HCT116 (cell line): ENCODE measurements around the gene MYO16. TPM values are rescaled to one million over a fixed set of nuclear protein-coding genes. Genes with fewer than 3 reads are reported as not detected.

Experiments
- ATAC-seq: fragments of 200-7000 bp; cut with Tn5 transposase; 2 replicates; pipeline ENCODE4 v1.9.1; 2020; ENCODE audit warnings: mild to moderate bottlenecking, moderate library complexity
- BruUV-seq: library from RNA; stranded (reverse); fragments of 400-500 nt; replicated peaks from 2 replicates; lab custom pipeline; 2021; lab: Mats Ljungman, UMichigan
- CTCF ChIA-PET: fragments of 300-600 bp; sonication (Branson Sonifier 250); formaldehyde crosslinking; loops from one replicate; lab custom pipeline; 2021; ENCODE audit warnings: antibody characterized with exemption; lab: Charles Lee
- POLR2A ChIA-PET: fragments of 300-600, 350-600 bp; sonication (Branson Sonifier 250); formaldehyde crosslinking; loops from one replicate; lab custom pipeline; 2021; ENCODE audit warnings: antibody characterized with exemption; lab: Charles Lee
- RAD21 ChIA-PET, 2 experiments: fragments of 300-600 bp; sonication (Branson Sonifier 250); formaldehyde crosslinking; loops; one replicate each; lab custom pipeline; 2023; ENCODE audit warnings: low total read pairs in 2 of 2; ENCODE audit not compliant: uncharacterized antibody in 2 of 2, unreplicated experiment in 2 of 2, low non-redundant PET in 1 of 2; lab: Charles Lee
- DNase-seq: peaks from one replicate; pipeline ENCODE4 v3.0.0-alpha.2; 2010; ENCODE audit warnings: low read depth, low spot score
- H2AFZ ChIP-seq: fragments of 200-600 bp; shearing (Covaris generic), sonication (generic); 2 replicates; pipeline ENCODE4 v1.6.1; 2017; ENCODE audit warnings: low read depth, mixed run types, mixed read lengths, antibody characterized with exemption, low read length; ENCODE audit not compliant: poor library complexity, severe bottlenecking
- H3K27ac ChIP-seq: 2 replicates; pipeline ENCODE4 v1.5.1; 2012; ENCODE audit warnings: low read depth, low read length
- H3K27me3 ChIP-seq: fragments of 200-600 bp; sonication (generic); 2 replicates; pipeline ENCODE4 v1.6.1; 2016; ENCODE audit warnings: mixed run types, low read length, mixed read lengths; ENCODE audit not compliant: insufficient read depth
- H3K36me3 ChIP-seq, 2 experiments: fragments of 200-500 bp in 1 of 2; fragments of 200-600 bp in 1 of 2; sonication (Bioruptor generic) in 1 of 2; sonication (generic) in 1 of 2; 2 replicates each; pipeline versions ENCODE4 v1.5.1 to v1.6.1; 2014 to 2016; ENCODE audit warnings: low read length in 2 of 2, inconsistent platforms in 1 of 2, mixed read lengths in 1 of 2, mixed run types in 1 of 2; ENCODE audit not compliant: insufficient read depth in 2 of 2, control insufficient read depth in 1 of 2
- H3K4me1 ChIP-seq, 2 experiments: fragments of 200-600 bp in 1 of 2; sonication (generic) in 1 of 2; 2 replicates each; pipeline versions ENCODE4 v1.5.1 to v1.6.1; 2012 to 2017; ENCODE audit warnings: low read length in 2 of 2, inconsistent platforms in 1 of 2, mild to moderate bottlenecking in 1 of 2, mixed read lengths in 1 of 2, mixed run types in 1 of 2, moderate library complexity in 1 of 2; ENCODE audit not compliant: insufficient read depth in 2 of 2, control insufficient read depth in 1 of 2
- H3K4me2 ChIP-seq: fragments of 200-600 bp; sonication (generic); 2 replicates; pipeline ENCODE4 v1.6.1; 2017; ENCODE audit warnings: mixed run types, low read length, mixed read lengths
- H3K4me3 ChIP-seq, 2 experiments: fragments of 200-600 bp in 1 of 2; sonication (generic) in 1 of 2; replicated peaks in 1 of 2; 2 replicates each; pipeline ENCODE4 v1.5.1; 2011 to 2016; ENCODE audit warnings: low read length in 2 of 2, control low read depth in 1 of 2, low read depth in 1 of 2, mild to moderate bottlenecking in 1 of 2, mixed read lengths in 1 of 2, mixed run types in 1 of 2
- H3K79me2 ChIP-seq: fragments of 200-600 bp; sonication (generic); 2 replicates; pipeline ENCODE4 v1.6.1; 2017; ENCODE audit warnings: mild to moderate bottlenecking, mixed run types, low read length, moderate library complexity, mixed read lengths; ENCODE audit not compliant: insufficient read depth
- H3K9ac ChIP-seq: fragments of 200-600 bp; sonication (generic); 2 replicates; pipeline ENCODE4 v1.6.1; 2016; ENCODE audit warnings: low read length, mixed read lengths
- H3K9me2 ChIP-seq: fragments of 200-600 bp; sonication (generic), shearing (Covaris generic); 2 replicates; pipeline ENCODE4 v1.6.1; 2017; ENCODE audit warnings: mixed run types, mild to moderate bottlenecking, moderate library complexity; ENCODE audit not compliant: insufficient read depth
- H3K9me3 ChIP-seq, 2 experiments: fragments of 200-500 bp in 1 of 2; fragments of 200-600 bp in 1 of 2; sonication (Bioruptor generic) in 1 of 2; sonication (generic) in 1 of 2; 2 replicates each; pipeline ENCODE4 v1.6.1; 2014 to 2017; ENCODE audit warnings: low read length in 2 of 2, mixed read lengths in 2 of 2, inconsistent platforms in 1 of 2, low read depth in 1 of 2, mild to moderate bottlenecking in 1 of 2, mixed run types in 1 of 2, moderate library complexity in 1 of 2; ENCODE audit not compliant: control insufficient read depth in 1 of 2, insufficient read depth in 1 of 2
- H4K20me1 ChIP-seq: fragments of 200-600 bp; sonication (generic), shearing (Covaris generic); 2 replicates; pipeline ENCODE4 v1.6.1; 2017; ENCODE audit warnings: mixed run types, mild to moderate bottlenecking, moderate library complexity; ENCODE audit not compliant: insufficient read depth
- ATF3 ChIP-seq: IDR thresholded peaks from 2 replicates; pipeline ENCODE4 v1.6.1; 2012
- ELF1 ChIP-seq: IDR thresholded peaks from 2 replicates; pipeline ENCODE4 v1.6.1; 2012; ENCODE audit warnings: low read depth, borderline replicate concordance
- EZH2 ChIP-seq: fragments of 200-600 bp; sonication (generic); IDR thresholded peaks from 2 replicates; pipeline ENCODE4 v1.6.1; 2017; ENCODE audit warnings: antibody characterized with exemption, mixed run types
- EZH2phosphoT487 ChIP-seq: fragments of 200-600 bp; IDR thresholded peaks from 2 replicates; pipeline ENCODE4 v1.6.1; 2018; ENCODE audit warnings: antibody characterized with exemption, borderline replicate concordance
- JUND ChIP-seq: IDR thresholded peaks from 2 replicates; pipeline ENCODE4 v1.6.1; 2012
- MAX ChIP-seq: IDR thresholded peaks from 2 replicates; pipeline ENCODE4 v1.6.1; 2012
- POLR2A ChIP-seq: IDR thresholded peaks from 2 replicates; pipeline ENCODE4 v1.7.0; 2011; ENCODE audit warnings: borderline replicate concordance; ENCODE audit not compliant: insufficient read depth, insufficient read length; ENCODE audit errors: extremely low read depth
- POLR2AphosphoS5 ChIP-seq: IDR thresholded peaks from 2 replicates; pipeline ENCODE4 v1.6.1; 2011; ENCODE audit warnings: mild to moderate bottlenecking, low read depth, low read length, moderate library complexity
- RAD21 ChIP-seq: IDR thresholded peaks from 2 replicates; pipeline ENCODE4 v1.6.1; 2012; ENCODE audit warnings: low read depth, mild to moderate bottlenecking
- REST ChIP-seq: IDR thresholded peaks from 2 replicates; pipeline ENCODE4 v1.6.1; 2012; ENCODE audit warnings: low read depth
- SRF ChIP-seq: IDR thresholded peaks from 2 replicates; pipeline ENCODE4 v1.6.1; 2012; ENCODE audit warnings: low read depth
- TCF7L2 ChIP-seq: IDR thresholded peaks from 2 replicates; pipeline ENCODE4 v1.7.0; 2011; ENCODE audit warnings: borderline replicate concordance, inconsistent platforms; ENCODE audit not compliant: insufficient read depth, insufficient read length; ENCODE audit errors: extremely low read depth
- YY1 ChIP-seq: IDR thresholded peaks from 2 replicates; pipeline ENCODE4 v1.6.1; 2011; ENCODE audit warnings: low read length, low read depth, moderate library complexity, mild to moderate bottlenecking; ENCODE audit not compliant: insufficient replicate concordance; ENCODE audit errors: extremely low read depth
- ZBTB33 ChIP-seq: IDR thresholded peaks from 2 replicates; pipeline ENCODE4 v1.6.1; 2011; ENCODE audit warnings: mild to moderate bottlenecking, low read length, moderate library complexity; ENCODE audit not compliant: insufficient replicate concordance; ENCODE audit errors: extremely low read depth
- intact Hi-C: fragments of 100-400 bp; cut with micrococcal nuclease; formaldehyde crosslinking; loops from 2 replicates; pipeline ENCODE4 v1.10.0; 2022
- total RNA-seq: library from RNA; stranded (reverse); gene quantifications from one replicate; pipeline ENCODE4 v1.2.1, GENCODE V29; 2021; ENCODE audit not compliant: unreplicated experiment

Gene MYO16
- total RNA-seq, 1 experiment from 2014 or later: 0.07 TPM

- DNase-seq (no peak), ATAC-seq (no peak)
- POLR2A ChIA-PET: no interaction called here
- Histone ChIP-seq H4K20me1 (no peaks in the 10 kb centered on the region), H3K4me2 (no peak overlapping the region), H3K9ac (no peak overlapping the region), H2AFZ (no peak overlapping the region), H3K79me2 (no peaks in the 10 kb centered on the region), H3K27me3 (no peaks in the 10 kb centered on the region), H3K9me3 (no peaks in the 10 kb centered on the region), H3K4me1 (no peaks in the 10 kb centered on the region), H3K27ac (no peak overlapping the region), H3K36me3 (no peaks in the 10 kb centered on the region), H3K9me2 (no peaks in the 10 kb centered on the region), H3K4me3 (no peak overlapping the region)
- intact Hi-C loops: no loop called here
- RAD21 ChIA-PET: no interaction called here
- CTCF ChIA-PET: no interaction called here
- TF ChIP-seq ELF1 (no peak), TCF7L2 (no peak), POLR2AphosphoS5 (no peak), JUND (no peak), RAD21 (no peak), EZH2phosphoT487 (no peak), YY1 (no peak), ZBTB33 (no peak), REST (no peak), ATF3 (no peak), MAX (no peak), EZH2 (no peak), SRF (no peak), POLR2A (no peak)
- BruUV-seq: no TSS peak
Measured at GRCh38 chr13:109126178-109126577, 496.8 kb downstream of the MYO16 start.
